GM21447 (cell line): ENCODE results near the gene TRIM2.
"Not testable (repeated sequence)": the region's sequence is repeated elsewhere in the genome, so short reads cannot be mapped to it uniquely, and the experiment has no call there.

Experiments
- ATAC-seq: cut with Tn5 transposase; IDR thresholded peaks from one replicate; pipeline ENCODE4 v1.9.1; 2021; ENCODE audit not compliant: unreplicated experiment

Gene TRIM2

DNA sequence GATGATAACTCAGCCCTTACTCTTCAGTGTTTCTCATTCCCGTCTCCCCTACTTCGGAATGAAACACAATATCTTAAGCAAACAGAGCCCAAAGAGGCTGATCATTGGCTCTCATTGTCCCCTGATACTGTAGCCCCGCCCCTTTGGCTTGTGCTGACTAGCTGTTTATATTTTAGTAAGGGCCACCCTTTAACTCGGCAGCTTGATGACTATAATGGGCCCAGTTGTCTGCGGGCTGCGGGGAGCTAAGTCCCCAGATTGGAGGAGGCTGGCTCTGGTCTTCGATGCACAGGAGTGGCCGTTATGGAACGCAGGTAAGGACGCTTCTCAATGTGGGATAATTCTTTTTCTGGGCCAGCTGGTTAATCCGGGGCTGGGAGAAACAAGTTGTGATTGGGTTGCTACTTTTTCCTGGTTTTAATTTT lies at the start of gene TRIM2:
TRIM2 (plus strand) TSS at position 197 of the 425 bp plus-strand sequence; CDS start at position 285, 88 bp downstream.
- ATAC-seq: no peak

DNA sequence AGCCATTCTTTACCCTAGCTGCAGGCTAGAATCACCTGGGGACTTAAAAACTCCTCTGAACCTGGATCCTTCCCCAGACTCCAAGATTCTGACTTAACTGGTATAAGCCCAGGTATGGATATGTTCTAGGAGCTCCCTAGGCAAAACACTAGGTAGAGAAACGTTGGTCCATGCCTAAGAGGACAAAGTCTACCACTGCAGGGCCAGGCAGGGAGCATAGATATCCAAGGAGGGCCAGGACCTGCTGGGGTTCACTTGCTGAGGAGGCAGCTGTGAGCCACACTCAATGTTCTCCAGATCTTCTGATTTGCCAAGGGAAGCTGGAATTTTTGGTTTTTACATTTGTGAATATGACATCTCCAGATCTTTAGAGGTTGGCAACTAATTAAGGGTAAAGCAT lies 48.6 kb upstream of the TRIM2 start:
- no peak for ATAC-seq

DNA sequence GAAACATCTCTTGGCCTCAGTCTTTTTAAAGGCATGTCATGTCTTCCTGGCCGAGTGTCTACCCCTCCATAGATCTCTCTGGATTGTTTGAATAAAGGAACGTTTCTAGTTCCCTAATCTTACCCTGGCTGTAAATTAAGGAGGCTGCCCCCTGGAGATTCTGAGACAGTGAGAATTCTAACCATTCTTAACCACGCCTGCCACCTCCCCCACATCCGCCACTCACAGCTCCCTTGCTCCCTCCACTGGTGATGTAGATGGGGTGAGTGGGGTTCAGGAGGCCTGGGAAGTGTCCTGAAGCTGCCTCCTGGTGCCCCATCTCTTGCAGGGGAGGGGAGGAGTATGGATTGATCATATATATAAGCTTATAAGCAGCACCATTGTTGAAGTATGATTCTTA lies 48.0 kb upstream of the TRIM2 start:
- ATAC-seq: no peak

- no peak for ATAC-seq
Measured at GRCh38 chr4:153156721-153157120, 47.5 kb upstream of the TRIM2 start.

- ATAC-seq: no peak
Measured at GRCh38 chr4:153159016-153159415, 45.2 kb upstream of the TRIM2 start.

DNA sequence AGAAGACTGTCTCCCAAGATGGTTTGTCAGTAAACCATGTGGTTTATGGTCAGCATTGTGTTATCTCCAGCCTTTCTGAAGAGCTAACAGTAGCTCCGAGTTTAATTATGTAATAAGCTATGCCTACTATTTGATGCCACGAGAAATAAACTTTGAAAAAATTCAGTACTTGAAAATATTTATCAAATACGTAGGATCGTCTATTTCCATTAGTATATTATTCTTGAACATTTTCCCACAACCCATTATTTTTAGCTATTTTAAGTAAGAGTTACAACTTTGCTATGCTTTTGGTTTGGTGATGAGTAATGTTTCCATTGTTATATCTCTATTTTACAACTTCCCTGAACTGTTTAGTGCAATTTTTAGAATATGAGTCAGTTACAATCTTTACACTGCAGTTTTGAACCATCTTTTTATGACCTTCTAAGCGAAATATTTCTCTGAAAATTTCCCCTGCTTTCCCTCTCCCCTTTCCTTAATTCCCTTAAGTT lies 44.5 kb upstream of the TRIM2 start:
- no peak for ATAC-seq

DNA sequence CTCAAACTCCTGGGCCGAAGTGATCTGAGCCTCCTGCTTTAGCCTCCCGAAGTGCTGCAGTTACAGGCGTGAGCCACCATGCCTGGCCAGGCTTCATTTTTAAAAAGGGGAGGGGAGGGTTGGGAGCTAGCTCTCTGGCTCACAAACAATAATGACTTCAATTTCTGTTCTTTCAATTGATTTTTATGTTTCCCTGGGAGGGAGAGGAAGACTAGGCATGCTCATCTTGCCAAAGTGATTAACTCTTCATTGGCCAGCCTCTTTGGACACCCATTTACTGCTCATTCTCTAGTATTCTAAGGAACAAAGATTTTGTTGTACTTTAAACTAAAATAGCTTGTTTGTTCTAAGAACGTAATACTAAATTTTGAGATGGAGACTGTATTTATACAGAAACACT lies 43.4 kb upstream of the TRIM2 start:
- no peak for ATAC-seq

DNA sequence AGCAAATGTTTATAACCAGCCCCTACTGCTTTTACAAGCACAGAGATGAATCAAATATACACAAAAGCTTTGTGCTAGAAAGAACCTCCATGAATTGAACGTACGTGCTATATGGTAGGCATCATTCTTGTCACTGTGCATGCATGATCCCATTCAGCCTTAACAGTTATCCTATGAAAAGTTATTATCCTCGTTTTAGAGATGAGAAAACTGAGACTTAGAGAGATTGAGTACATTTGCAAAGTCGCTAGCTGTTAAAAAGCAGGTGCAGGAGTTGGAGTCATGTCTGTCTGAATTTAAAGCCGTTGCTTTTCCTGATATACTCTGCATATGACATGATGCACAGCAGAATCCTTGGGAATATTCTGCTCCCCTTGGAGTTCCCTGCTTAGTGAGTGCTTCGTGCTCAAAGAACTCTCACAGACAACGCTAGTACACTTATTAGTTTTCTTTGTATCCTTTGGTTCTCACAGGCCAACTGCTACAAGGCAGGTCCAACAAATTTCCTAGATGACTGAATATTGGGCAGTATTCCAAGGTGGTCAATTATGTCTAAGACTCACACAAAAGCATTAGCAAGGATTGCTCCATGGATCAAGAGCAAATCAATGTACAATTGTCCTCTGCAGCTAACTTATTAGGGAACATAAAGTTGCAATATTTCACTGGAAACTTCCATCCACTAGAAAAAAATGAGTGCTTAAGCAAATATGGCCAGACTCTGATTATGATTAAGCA lies 42.8 kb upstream of the TRIM2 start:
- ATAC-seq: no peak

- not testable (repeated sequence) for ATAC-seq
Measured at GRCh38 chr4:153165236-153165635, 39.0 kb upstream of the TRIM2 start.

- ATAC-seq: no peak
Measured at GRCh38 chr4:153166716-153167501, 37.3 kb upstream of the TRIM2 start.

- ATAC-seq: no peak
Measured at GRCh38 chr4:153169776-153170175, 34.5 kb upstream of the TRIM2 start.

DNA sequence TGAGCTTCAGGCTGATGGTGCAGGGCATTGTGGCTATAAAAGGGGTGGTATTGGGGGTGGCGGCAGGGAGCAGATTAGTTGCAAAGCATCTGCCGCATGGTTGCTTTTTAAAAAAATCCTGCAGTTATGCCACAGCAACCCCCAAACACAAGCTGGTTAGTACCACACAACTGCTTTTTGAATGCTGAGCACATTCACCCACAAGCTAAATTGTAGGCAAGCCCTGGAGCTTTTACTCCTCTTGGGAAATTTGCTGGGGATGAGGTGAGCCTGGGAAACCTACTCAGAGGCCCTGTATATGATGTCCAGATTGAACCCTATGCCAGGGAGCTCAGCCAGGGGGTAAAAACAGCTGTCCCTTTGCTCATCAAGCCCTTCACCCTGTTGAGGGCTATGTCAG lies 33.8 kb upstream of the TRIM2 start:
- ATAC-seq: no peak

- no peak for ATAC-seq
Measured at GRCh38 chr4:153174821-153175567, 29.2 kb upstream of the TRIM2 start.

DNA sequence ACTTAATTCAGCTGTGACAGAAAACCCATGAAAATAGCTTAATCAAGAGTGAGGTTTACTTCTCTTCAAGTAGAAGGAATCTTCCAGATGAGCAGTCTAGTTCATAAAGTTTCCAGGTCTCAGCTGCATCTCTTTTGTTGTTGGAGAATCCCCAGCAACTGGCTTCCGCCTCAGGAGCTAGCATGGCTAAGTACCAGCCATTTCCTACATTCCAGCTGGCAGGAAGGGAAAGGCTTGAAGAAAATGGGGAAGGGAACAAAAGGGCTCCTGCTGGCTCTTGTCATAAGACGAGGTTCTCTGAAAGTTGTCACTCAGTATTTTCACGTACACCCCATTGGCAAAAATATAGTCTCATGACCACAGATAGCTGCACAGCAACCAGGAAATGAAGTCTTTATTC lies 27.3 kb upstream of the TRIM2 start:
- ATAC-seq: no peak

- no peak for ATAC-seq
Measured at GRCh38 chr4:153177841-153178240, 26.4 kb upstream of the TRIM2 start.

DNA sequence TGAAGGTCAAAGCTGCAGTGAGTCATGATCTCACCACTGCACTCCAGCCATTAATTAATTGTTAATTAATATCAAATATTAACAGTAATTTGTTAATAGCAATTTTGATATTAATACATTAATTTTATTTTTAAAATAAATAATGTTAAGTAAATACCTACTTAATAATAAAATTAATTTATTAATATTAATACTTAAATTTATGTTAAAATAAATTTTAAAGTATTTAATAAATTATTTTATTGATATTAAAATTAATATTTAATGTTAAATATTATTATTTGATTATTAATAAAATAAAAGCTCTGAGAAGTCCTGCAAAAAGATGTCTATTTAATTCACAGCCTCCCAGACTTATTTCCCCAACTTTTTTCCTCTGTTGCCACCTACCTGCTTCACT lies 25.1 kb upstream of the TRIM2 start:
- ATAC-seq: no peak

DNA sequence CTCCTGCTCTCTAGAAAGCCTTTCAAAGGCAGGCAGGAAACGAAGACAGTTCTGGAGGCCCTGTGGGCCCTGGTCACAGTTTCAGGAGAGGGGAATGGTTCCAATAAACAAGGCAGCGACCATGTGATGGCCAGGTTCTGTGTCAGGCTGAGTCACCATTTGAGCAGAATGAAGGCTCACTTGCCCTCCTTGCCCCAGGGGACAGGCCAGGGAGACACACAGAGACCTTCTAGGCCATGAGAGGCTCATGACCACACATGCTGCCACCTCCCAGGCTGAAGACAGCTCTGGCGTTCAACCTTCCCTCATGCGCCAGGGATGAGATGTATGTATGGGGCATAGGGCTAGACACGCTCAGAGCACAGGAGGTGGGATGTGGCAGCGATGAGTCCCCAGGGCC lies 22.9 kb upstream of the TRIM2 start:
- ATAC-seq: no peak

DNA sequence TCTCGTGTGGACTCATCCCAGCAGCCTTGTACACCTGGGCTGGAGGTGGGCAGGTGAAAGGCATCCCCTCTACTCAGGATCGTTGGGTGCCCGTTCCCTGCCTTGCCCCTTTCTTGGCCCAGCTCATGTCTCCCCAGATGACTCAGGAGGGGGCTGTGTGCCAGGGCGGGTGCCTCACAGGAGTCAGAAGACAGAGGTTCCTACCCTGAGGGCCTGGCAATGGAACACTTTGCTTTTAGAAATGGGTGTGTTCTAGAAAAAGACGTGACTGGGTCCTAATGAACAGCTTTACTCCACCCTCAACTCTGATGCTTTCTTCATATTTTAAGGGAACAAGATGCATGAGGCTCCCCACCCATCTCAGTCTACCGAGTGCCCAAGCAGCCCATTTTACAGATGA lies 22.5 kb upstream of the TRIM2 start:
- ATAC-seq: no peak

DNA sequence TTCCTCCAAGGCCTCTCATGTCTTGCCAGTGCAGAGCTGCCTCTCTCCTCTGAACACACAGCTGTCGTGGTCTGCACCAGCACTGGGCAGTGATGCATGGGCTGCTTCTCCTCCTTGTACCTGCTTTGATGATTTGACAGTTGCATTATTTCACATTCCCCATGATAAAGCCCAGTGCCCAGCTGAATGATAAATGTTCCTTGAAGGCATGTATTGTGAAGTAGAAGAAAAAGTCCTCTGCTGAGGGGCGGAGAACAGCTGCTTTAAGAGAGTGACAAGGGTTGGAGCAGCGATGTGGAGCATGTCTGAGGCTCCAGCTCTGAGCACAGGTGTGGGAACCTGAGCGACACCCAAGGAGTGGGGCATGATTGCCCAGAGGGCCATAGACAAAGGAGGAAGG lies 21.1 kb upstream of the TRIM2 start:
- no peak for ATAC-seq

DNA sequence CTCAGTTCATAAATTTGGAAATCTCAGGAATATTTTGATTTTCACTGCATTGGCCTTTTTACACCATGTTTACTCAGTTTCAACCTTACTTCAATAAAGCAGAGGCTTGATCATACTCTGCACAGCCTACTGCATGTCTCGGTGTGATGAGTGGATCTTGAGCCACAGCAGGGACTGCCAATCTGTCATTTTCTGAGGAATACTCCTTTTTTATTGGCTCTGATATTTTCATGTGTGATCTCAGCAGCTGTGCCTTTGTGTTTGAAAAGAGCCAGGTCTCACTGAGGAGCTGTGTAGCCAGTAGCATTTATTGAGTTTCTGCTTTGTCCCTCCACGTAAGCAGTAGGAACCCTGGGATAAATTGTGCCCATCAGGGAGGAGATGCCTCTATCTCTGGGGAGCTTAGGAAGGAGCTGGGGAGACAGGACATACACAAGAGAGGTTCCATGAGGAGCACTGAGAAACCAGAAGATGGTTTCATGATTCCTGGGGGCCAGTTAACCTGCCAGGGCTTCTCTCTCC lies 18.9 kb upstream of the TRIM2 start:
- ATAC-seq: no peak

DNA sequence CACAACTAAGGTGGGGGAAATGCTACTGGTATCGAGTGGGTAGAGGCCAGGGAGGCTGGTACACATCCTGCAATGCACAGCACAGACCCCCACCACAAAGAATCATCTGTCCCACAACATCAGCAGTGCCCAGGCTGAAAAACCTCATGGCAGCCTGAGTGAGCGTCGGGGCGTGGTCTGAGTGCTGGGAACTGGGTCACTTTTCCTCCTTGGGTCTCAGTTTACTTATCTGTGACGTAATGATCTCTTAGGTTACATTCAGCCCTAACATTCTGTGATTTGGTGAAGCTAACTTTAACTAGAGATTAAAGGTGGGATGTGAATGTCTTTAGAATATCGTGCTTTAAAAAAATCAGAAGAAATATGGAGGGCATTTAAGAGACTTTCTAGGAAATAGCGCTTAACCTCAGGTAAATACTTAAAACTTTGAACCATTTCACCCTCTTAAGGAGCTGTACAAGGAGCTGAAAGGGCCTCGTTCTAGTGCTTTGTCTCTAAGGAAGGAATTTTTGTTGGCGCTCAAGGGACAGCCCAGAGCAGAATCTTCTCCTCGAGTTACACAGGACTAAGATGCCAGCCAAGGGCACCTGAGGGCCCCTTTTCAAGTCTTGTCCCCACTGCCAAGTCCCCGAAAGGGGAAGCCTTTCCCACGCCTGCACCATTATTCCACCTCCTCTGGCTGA lies 18.1 kb upstream of the TRIM2 start:
- no peak for ATAC-seq
